OCI-LY7 (cell line): ENCODE data around the gene LSAMP. TPM values are rescaled to one million over a fixed set of nuclear protein-coding genes. Genes with fewer than 3 reads are reported as not detected.
A peak's percentile ranks its signal among the peaks of the same experiment; 100 is the strongest.

Source experiments
- Bru-seq: library from RNA; stranded (reverse); fragments of 400-500 nt; gene quantifications from one replicate; lab custom pipeline; 2021; lab: Mats Ljungman, UMichigan
- BruChase-seq, 2 experiments: library from RNA; stranded (reverse); fragments of 400-500 nt; gene quantifications; one replicate each; lab custom pipeline; 2021; lab: Mats Ljungman, UMichigan
- BruUV-seq: library from RNA; stranded (reverse); fragments of 400-500 nt; replicated peaks from 2 replicates; lab custom pipeline; 2021; lab: Mats Ljungman, UMichigan
- CTCF ChIA-PET: fragments of 300-600 bp; sonication (Branson Sonifier 250); formaldehyde crosslinking; loops from one replicate; lab custom pipeline; 2022; ENCODE audit warnings: antibody characterized with exemption; ENCODE audit not compliant: unreplicated experiment; lab: Charles Lee
- POLR2A ChIA-PET: fragments of 300-600 bp; sonication (Branson Sonifier 250); formaldehyde crosslinking; loops from one replicate; lab custom pipeline; 2022; ENCODE audit warnings: antibody characterized with exemption; lab: Charles Lee
- DNase-seq: peaks from one replicate; pipeline ENCODE4 v3.0.0-alpha.2; 2015; ENCODE audit warnings: low spot score
- H2AFZ ChIP-seq: fragments of 200-600 bp; sonication (generic), shearing (Covaris generic); 2 replicates; pipeline ENCODE4 v1.6.1; 2014; ENCODE audit warnings: mild to moderate bottlenecking, antibody characterized with exemption, low read length, moderate library complexity
- H3K27ac ChIP-seq: fragments of 200-600 bp; sonication (generic); 2 replicates; pipeline ENCODE4 v1.5.1; 2014; ENCODE audit warnings: mixed run types, low read depth, mild to moderate bottlenecking, moderate library complexity, low read length, inconsistent platforms; ENCODE audit not compliant: poor library complexity, severe bottlenecking
- H3K36me3 ChIP-seq: fragments of 200-600 bp; sonication (generic); 2 replicates; pipeline ENCODE4 v1.6.1; 2014; ENCODE audit warnings: mild to moderate bottlenecking, antibody characterized with exemption, low read length, moderate library complexity, mixed read lengths; ENCODE audit not compliant: insufficient read depth
- H3K4me1 ChIP-seq: fragments of 200-600 bp; sonication (generic); 2 replicates; pipeline ENCODE4 v1.5.1; 2014; ENCODE audit warnings: mild to moderate bottlenecking, low read length; ENCODE audit not compliant: insufficient read depth, poor library complexity, severe bottlenecking
- H3K4me2 ChIP-seq: fragments of 200-600 bp; sonication (generic); 2 replicates; pipeline ENCODE4 v1.6.1; 2014; ENCODE audit warnings: mild to moderate bottlenecking, low read length
- H3K4me3 ChIP-seq: fragments of 200-600 bp; sonication (generic); 2 replicates; pipeline ENCODE4 v1.5.1; 2014; ENCODE audit warnings: mild to moderate bottlenecking, low read depth, low read length; ENCODE audit not compliant: poor library complexity, severe bottlenecking
- H3K79me2 ChIP-seq: fragments of 200-600 bp; sonication (generic); 2 replicates; pipeline ENCODE4 v1.6.1; 2016; ENCODE audit warnings: low read depth, mild to moderate bottlenecking, low read length, moderate library complexity, mixed read lengths; ENCODE audit not compliant: insufficient read depth
- H3K9me2 ChIP-seq: fragments of 200-600 bp; sonication (generic); 2 replicates; pipeline ENCODE4 v1.6.1; 2016; ENCODE audit warnings: mild to moderate bottlenecking, low read length, mixed read lengths; ENCODE audit not compliant: insufficient read depth
- H3K9me3 ChIP-seq: fragments of 200-600 bp; sonication (generic); 2 replicates; pipeline ENCODE4 v1.6.1; 2014; ENCODE audit warnings: mild to moderate bottlenecking, mixed run types, low read length, mixed read lengths
- H4K20me1 ChIP-seq: fragments of 200-600 bp; sonication (generic); 2 replicates; pipeline ENCODE4 v1.6.1; 2014; ENCODE audit warnings: mild to moderate bottlenecking, antibody characterized with exemption, low read length, moderate library complexity, mixed read lengths; ENCODE audit not compliant: insufficient read depth
- CTCF ChIP-seq: fragments of 200-600 bp; sonication (generic); conservative IDR thresholded peaks from 2 replicates; pipeline ENCODE4 v1.5.1; 2014; ENCODE audit warnings: mild to moderate bottlenecking, antibody characterized with exemption, low read length, moderate library complexity, mixed read lengths
- EZH2phosphoT487 ChIP-seq: fragments of 200-600 bp; sonication (generic); IDR thresholded peaks from 2 replicates; pipeline ENCODE4 v1.6.1; 2018; ENCODE audit warnings: low read depth, borderline replicate concordance, mild to moderate bottlenecking, mixed run types, antibody characterized with exemption, low read length, moderate library complexity, mixed read lengths
- intact Hi-C: fragments of 100-400 bp; cut with micrococcal nuclease; formaldehyde crosslinking; loops from one replicate; pipeline ENCODE4 v1.10.0; 2022; ENCODE audit not compliant: unreplicated experiment
- long read RNA-seq: library from polyadenylated mRNA; stranded (forward); transcript quantifications from one replicate; pipeline ENCODE4 v2.0.0, GENCODE V29; 2022
- total RNA-seq, 2 experiments: library from RNA; depleted of rRNA in 1 of 2; stranded (reverse); fragments of >200 nt in 1 of 2; shearing (Covaris generic) in 1 of 2; gene quantifications; 2 replicates each; pipeline ENCODE4 v1.2.3, GENCODE V29; 2014 to 2022

LSAMP gene
- 0.05 TPM in 1 of 2 replicates, not detected in the other for total RNA-seq (2014; rRNA removed; shearing (Covaris generic))
- total RNA-seq (2022): 0.76 and 1.4 TPM in 2 replicates
- percentile 34 among the genes with signal in this experiment for Bru-seq, nascent RNA
- percentile 36 among the genes with signal in this experiment for BruChase-seq, experiment 1, labeled RNA remaining after a 6-hour chase
- percentile 44 among the genes with signal in this experiment for BruChase-seq, experiment 2, labeled RNA remaining after a 2-hour chase
- long read RNA-seq: 0 reads

- TF ChIP-seq CTCF (no peak), EZH2phosphoT487 (no peak)
- POLR2A ChIA-PET: interaction anchor here (0.6 kb wide), 1 partner anchor 19 kb away, joined by 3 read pairs; no protein-coding TSS in a partner anchor
- CTCF ChIA-PET: no interaction called here
- Histone ChIP-seq H3K9me2 (no peaks in the 10 kb centered on the region), H4K20me1 (no peaks in the 10 kb centered on the region), H3K4me2 (no peak within 1 kb of the TSS), H3K36me3 (no peaks in the 10 kb centered on the region), H3K4me1 (no peaks in the 10 kb centered on the region), H3K4me3 (no peak within 1 kb of the TSS), H3K9me3 (no peaks in the 10 kb centered on the region), H3K79me2 (no peaks in the 10 kb centered on the region), H2AFZ (no peak within 1 kb of the TSS), H3K27ac (no peak within 1 kb of the TSS)
- intact Hi-C loops: no loop called here
- BruUV-seq: no TSS peak
- DNase-seq: no peak
Observed at GRCh38 chr3:116445311-116445841, at the start of gene LSAMP. TSS of gene LSAMP (minus strand) at chr3:116445487.

- no peaks in the 10 kb centered on the region for H3K9me2 ChIP-seq
- no peaks in the 10 kb centered on the region for H4K20me1 ChIP-seq
- DNase-seq: no peak
- no peaks in the 10 kb centered on the region for H3K9me3 ChIP-seq
- H3K4me2 ChIP-seq: no peak overlapping the region
- H3K27ac ChIP-seq: no peak overlapping the region
- H3K36me3 ChIP-seq: no peaks in the 10 kb centered on the region
- POLR2A ChIA-PET: interaction anchor here (0.6 kb wide), 1 partner anchor 202 kb away, joined by 3 read pairs; no protein-coding TSS in a partner anchor
- no peaks in the 10 kb centered on the region for H3K79me2 ChIP-seq
- H2AFZ ChIP-seq: no peak overlapping the region
- CTCF ChIA-PET: no interaction called here
- intact Hi-C loops: no loop called here
- no peaks in the 10 kb centered on the region for H3K4me1 ChIP-seq
- TF ChIP-seq EZH2phosphoT487 (no peak), CTCF (no peak)
- BruUV-seq: no TSS peak
- no peak overlapping the region for H3K4me3 ChIP-seq
Observed at GRCh38 chr3:116492379-116492778, 47.1 kb upstream of the LSAMP start.

GRCh38 chr3:116483135-116483534 lies 37.8 kb upstream of the LSAMP start:
- TF ChIP-seq EZH2phosphoT487 (no peak), CTCF (no peak)
- Histone ChIP-seq H3K4me3 (no peak overlapping the region), H3K4me1 (no peaks in the 10 kb centered on the region), H3K79me2 (no peaks in the 10 kb centered on the region), H3K4me2 (no peak overlapping the region), H3K9me2 (no peaks in the 10 kb centered on the region), H3K27ac (no peak overlapping the region), H3K9me3 (no peaks in the 10 kb centered on the region), H4K20me1 (no peaks in the 10 kb centered on the region), H2AFZ (no peak overlapping the region), H3K36me3 (no peaks in the 10 kb centered on the region)
- intact Hi-C loops: no loop called here
- ChIA-PET POLR2A (no interaction called here), CTCF (no interaction called here)
- no peak for DNase-seq
- no TSS peak for BruUV-seq
